ENCODE measurements around the gene TBCCD1. TPM values are rescaled to one million over a fixed set of nuclear protein-coding genes. Genes with fewer than 3 reads are reported as not detected.
A peak's percentile ranks its signal among the peaks of the same experiment; 100 is the strongest.

The TBCCD1 gene
- total and polyA plus RNA-seq, 8 donors, result 11.6 to 23.0 (median 19.2) TPM

DNA sequence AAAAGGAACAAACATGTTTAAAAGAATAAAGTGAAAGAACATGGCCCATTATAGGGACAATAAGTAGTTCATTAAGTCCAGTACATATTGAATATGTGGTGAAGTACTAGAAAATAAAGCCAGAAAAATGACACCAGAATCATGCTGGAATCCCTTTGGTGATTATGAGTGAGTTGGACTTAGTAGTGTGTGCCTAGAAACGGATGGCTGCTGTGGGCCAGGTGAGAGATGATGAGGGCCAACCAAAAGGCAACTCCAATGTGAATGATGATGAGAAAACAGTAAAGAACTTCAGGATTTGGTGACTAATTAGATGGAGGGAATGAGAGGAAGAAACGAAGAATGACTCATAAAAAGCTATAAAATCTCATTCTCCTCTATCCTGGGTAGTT, 26.3 kb downstream of the TBCCD1 start:
- intact Hi-C loops (cut with DNase I), result loop anchor here in 1 of 2 donors (5.0 kb wide), 1 partner anchor 284 kb away; no protein-coding TSS in a partner anchor
- peaks cover 3 to 11% of the 10 kb centered on the region in 2 donors for H3K4me1 ChIP-seq
- H3K4me3 ChIP-seq, result no peak overlapping the region
- ATAC-seq, result no peak
- H3K27ac ChIP-seq, result no peak overlapping the region
- no peaks in the 10 kb centered on the region for H3K27me3 ChIP-seq
- TF ChIP-seq, protein P1, sequence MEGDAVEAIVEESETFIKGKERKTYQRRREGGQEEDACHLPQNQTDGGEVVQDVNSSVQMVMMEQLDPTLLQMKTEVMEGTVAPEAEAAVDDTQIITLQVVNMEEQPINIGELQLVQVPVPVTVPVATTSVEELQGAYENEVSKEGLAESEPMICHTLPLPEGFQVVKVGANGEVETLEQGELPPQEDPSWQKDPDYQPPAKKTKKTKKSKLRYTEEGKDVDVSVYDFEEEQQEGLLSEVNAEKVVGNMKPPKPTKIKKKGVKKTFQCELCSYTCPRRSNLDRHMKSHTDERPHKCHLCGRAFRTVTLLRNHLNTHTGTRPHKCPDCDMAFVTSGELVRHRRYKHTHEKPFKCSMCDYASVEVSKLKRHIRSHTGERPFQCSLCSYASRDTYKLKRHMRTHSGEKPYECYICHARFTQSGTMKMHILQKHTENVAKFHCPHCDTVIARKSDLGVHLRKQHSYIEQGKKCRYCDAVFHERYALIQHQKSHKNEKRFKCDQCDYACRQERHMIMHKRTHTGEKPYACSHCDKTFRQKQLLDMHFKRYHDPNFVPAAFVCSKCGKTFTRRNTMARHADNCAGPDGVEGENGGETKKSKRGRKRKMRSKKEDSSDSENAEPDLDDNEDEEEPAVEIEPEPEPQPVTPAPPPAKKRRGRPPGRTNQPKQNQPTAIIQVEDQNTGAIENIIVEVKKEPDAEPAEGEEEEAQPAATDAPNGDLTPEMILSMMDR (IDR thresholded peaks at IDR 0.05), result peak in 1 of 2 donors; percentile 10
- H3K36me3 ChIP-seq, result peaks cover 0 to 18% of the 10 kb centered on the region in 2 donors
- DNase-seq, result no peak
- H3K9me3 ChIP-seq, result no peaks in the 10 kb centered on the region

DNA sequence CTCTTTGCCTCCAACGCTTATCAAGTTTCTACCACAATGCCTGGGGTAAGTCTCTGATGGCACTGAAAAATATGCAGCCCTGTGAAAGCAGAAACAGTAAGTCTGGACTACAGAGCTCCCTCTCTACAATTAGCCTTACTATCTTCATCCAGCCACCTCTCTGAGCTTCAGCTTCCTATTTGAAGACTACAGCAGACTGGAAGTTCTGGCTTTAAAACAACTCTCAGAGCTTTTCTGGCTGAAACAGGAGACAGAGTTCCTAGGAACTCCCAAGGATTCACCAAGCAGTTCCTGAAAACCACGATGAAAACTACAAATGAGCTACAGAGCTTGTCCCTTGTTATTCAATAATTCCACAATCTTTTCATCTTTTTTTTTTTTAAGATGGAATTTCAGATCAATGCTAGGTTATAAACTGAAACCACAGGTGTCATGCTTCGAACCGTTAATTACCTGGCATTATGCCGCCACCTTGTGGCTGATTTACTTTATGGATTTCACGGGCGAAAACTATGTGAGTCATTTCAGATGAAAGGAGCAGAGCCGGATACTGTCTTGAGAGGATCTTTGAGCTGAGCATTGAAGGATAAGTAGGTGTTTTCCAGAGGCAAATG, 26.8 kb downstream of the TBCCD1 start:
- no peaks in the 10 kb centered on the region for H3K9me3 ChIP-seq
- H3K4me3 ChIP-seq, result no peak overlapping the region
- peak in 3 of 4 donors; percentile 48 to 72 (median 52) for DNase-seq
- intact Hi-C loops (cut with DNase I), result loop anchor here in 1 of 2 donors (5.0 kb wide), 1 partner anchor 283 kb away; no protein-coding TSS in a partner anchor
- H3K36me3 ChIP-seq, result peaks cover 0 to 18% of the 10 kb centered on the region in 2 donors
- no peaks in the 10 kb centered on the region for H3K27me3 ChIP-seq
- peaks cover 3 to 11% of the 10 kb centered on the region in 2 donors for H3K4me1 ChIP-seq
- no peak overlapping the region for H3K27ac ChIP-seq
- TF ChIP-seq, protein P1 (IDR thresholded peaks at IDR 0.05), result peak; percentile 58 to 80
- ATAC-seq, result peak; percentile 96

DNA sequence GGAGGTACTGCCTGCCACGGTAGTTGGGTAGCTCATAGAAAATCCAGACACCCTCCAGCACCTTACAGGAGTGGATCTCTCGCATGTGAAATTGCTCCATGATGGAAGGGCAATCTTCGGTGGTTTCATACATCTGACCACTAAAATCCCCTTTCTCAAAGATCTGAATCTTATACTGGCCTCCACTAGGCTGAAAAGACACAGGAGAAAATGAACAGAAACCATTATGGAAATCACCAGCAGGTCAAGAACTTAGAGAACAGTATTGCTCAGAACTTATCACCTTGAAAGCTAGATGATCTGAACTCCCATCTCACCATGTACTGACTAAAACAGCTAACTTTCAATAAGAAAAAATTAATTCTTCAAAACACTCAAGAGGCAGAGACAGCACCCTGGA, 28.4 kb downstream of the TBCCD1 start:
- DNase-seq (no peak), ATAC-seq (no peak)
- H3K9me3 ChIP-seq, result no peaks in the 10 kb centered on the region
- peaks cover 3 to 11% of the 10 kb centered on the region in 2 donors for H3K4me1 ChIP-seq
- intact Hi-C loops (cut with DNase I), result loop anchor here in 1 of 2 donors (10.0 kb wide), 1 partner anchor 554 kb away; no protein-coding TSS in a partner anchor
- peaks cover 0 to 11% of the 10 kb centered on the region in 2 donors for H3K36me3 ChIP-seq
- H3K27ac ChIP-seq, result no peak overlapping the region
- H3K27me3 ChIP-seq, result no peaks in the 10 kb centered on the region
- H3K4me3 ChIP-seq, result no peak overlapping the region
- TF ChIP-seq, protein P1 (IDR thresholded peaks at IDR 0.05), result no peak

DNA sequence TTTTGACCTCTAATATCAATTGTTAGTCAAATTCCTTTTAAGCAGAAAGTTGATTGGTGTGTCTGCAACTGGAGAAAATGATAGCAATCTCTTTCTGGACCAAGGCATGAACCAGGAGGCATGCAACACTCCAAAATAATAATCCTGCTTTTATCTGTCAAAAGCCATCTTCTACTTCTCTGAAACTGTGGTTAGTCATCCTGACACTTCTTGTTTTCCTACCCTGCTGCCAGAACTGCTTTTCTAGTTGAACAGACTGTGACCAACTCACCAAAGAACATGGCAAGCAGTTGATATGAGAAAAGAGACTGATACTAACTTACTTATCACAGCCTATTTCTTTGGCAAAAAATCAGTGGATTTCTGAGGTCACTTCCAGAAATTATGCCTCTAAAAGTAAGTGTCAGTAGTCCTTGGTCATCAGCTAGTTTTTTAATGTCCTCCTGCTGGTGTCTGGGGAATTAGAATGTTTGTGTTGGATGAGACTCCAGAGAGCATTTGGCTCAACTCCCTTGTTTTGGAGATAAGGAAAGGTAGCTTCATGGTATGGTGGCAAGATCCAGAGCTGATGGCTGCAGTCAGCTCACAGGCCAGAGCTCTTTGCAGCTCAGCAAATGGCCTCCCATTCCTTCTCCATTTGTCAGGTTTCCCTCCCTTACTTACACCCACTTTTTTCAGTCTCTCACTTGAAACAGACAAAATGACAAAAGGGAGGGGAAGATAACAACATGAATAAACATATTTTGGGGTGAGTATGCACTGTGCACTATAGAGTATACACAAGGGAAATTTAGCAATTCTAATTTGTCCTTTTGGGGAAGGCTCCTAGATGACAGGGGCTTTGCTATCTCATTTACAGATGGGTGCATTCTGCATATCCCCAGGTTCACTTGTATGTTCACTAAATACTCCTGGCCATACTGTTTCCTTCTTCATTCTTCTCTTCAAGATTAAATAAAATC, 30.0 kb downstream of the TBCCD1 start:
- peaks cover 3 to 11% of the 10 kb centered on the region in 2 donors for H3K4me1 ChIP-seq
- DNase-seq (no peak), ATAC-seq (no peak)
- H3K9me3 ChIP-seq, result no peaks in the 10 kb centered on the region
- intact Hi-C loops (cut with DNase I), result loop anchor here in 1 of 2 donors (10.0 kb wide), 1 partner anchor 552 kb away; no protein-coding TSS in a partner anchor
- TF ChIP-seq, protein P1 (IDR thresholded peaks at IDR 0.05), result no peak
- no peak overlapping the region for H3K4me3 ChIP-seq
- no peaks in the 10 kb centered on the region for H3K27me3 ChIP-seq
- no peak overlapping the region for H3K27ac ChIP-seq
- peaks cover 0 to 6% of the 10 kb centered on the region in 2 donors for H3K36me3 ChIP-seq
